ENCODE data around the gene CACFD1. TPM values are rescaled to one million over a fixed set of nuclear protein-coding genes. Genes with fewer than 3 reads are reported as not detected.

CACFD1 gene
- total and polyA plus RNA-seq, 2 donors (not counting 1 experiment from before 2014, with no cell fraction given) = 27.4 to 31.1 TPM

DNA sequence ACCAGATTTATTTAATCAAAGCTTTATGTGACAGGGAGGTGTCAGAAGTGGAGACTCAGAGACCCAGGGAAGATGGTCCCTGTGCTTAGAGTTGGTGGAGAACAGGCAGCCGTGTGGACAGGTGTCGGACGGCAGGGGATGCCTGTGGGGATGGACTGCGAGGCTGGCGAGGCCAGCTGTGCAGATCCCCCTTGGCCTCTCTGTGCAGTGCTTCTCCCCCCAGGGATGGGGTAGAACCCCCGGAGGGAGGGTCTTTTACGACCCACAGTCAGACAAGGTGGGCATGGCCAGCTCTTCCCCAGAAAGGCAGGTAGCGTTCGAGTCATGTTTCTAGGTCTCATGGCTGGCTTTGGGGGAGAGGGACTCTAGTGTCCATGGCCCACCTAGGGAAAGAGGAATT lies 23.8 kb downstream of the CACFD1 start:
- H4K20me1 ChIP-seq (ENCODE audit: control insufficient read depth, insufficient read depth, low read length, poor library complexity, severe bottlenecking) = no peaks in the 10 kb centered on the region
- Mint-ChIP-seq H3K27me3 (peaks cover 7% of the 10 kb centered on the region), H3K27ac (no peak overlapping the region), H3K4me3 (no peak overlapping the region), H3K4me1 (peaks cover 10% of the 10 kb centered on the region), H3K9me3 (ENCODE audit: insufficient read depth) (no peaks in the 10 kb centered on the region)
- ChIA-PET POLR2A (no interaction called here), CTCF (interaction anchor here (1.1 to 11.0 kb wide), 3 partner anchors 23 to 299 kb away, joined by 3 to 144 read pairs (median 3); partner anchors contain the start of gene CACFD1)
- intact Hi-C loops (cut with micrococcal nuclease) = no loop called here
- H3K27ac ChIP-seq (ENCODE audit: low read length in 2 of 2) = no peak overlapping the region
- ATAC-seq (ENCODE audit: low read depth) = no peak
- peaks cover 0 to 3% (median 0%) of the 10 kb centered on the region in 4 experiments for H3K27me3 ChIP-seq (replicated peaks in 1 of 4; ENCODE audit: control extremely low read depth in 1 of 4, control insufficient read depth in 3 of 4, insufficient read depth in 4 of 4, low read length in 3 of 4)
- no peak overlapping the region for H3K9ac ChIP-seq (ENCODE audit: low read length)
- no peaks in the 10 kb centered on the region for H3K36me3 ChIP-seq (replicated peaks in 1 of 2; ENCODE audit: control extremely low read depth in 1 of 2, control insufficient read depth in 1 of 2, extremely low read depth in 1 of 2, insufficient read depth in 2 of 2, low read length in 1 of 2)
- H3K4me1 ChIP-seq (ENCODE audit: control insufficient read depth in 2 of 2, insufficient read depth in 2 of 2, low read length in 2 of 2) = peaks cover 11 to 18% of the 10 kb centered on the region in 2 donors
- H3K4me3 ChIP-seq (ENCODE audit: control extremely low read depth in 1 of 5, extremely low read depth in 1 of 5, insufficient read depth in 1 of 5, low read depth in 2 of 5, low read length in 4 of 5) = no peak overlapping the region
- H3K9me3 ChIP-seq (ENCODE audit: control extremely low read depth in 1 of 3, control insufficient read depth in 2 of 3, insufficient read depth in 1 of 3, low read length in 2 of 3) = no peaks in the 10 kb centered on the region
- no peak for TF ChIP-seq EZH2 (IDR thresholded peaks at IDR 0.05; ENCODE audit: borderline replicate concordance, insufficient read depth, low read depth, low read length, poor library complexity, severe bottlenecking)
- TF ChIP-seq, protein P1, sequence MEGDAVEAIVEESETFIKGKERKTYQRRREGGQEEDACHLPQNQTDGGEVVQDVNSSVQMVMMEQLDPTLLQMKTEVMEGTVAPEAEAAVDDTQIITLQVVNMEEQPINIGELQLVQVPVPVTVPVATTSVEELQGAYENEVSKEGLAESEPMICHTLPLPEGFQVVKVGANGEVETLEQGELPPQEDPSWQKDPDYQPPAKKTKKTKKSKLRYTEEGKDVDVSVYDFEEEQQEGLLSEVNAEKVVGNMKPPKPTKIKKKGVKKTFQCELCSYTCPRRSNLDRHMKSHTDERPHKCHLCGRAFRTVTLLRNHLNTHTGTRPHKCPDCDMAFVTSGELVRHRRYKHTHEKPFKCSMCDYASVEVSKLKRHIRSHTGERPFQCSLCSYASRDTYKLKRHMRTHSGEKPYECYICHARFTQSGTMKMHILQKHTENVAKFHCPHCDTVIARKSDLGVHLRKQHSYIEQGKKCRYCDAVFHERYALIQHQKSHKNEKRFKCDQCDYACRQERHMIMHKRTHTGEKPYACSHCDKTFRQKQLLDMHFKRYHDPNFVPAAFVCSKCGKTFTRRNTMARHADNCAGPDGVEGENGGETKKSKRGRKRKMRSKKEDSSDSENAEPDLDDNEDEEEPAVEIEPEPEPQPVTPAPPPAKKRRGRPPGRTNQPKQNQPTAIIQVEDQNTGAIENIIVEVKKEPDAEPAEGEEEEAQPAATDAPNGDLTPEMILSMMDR (IDR thresholded peaks at IDR 0.05) = no peak
- H3K4me2 ChIP-seq (replicated peaks; ENCODE audit: low read depth, low read length, poor library complexity, severe bottlenecking) = no peak overlapping the region
- WGBS (ENCODE audit: insufficient coverage) = 96% methylated on average over 9 of the region's 9 CpGs
- DNase-seq = no peak
- H2AFZ ChIP-seq (ENCODE audit: insufficient read depth, low read depth, low read length, poor library complexity, severe bottlenecking) = no peak overlapping the region
- H3K79me2 ChIP-seq (ENCODE audit: control insufficient read depth, insufficient read depth, low read length) = peaks cover 3% of the 10 kb centered on the region

DNA sequence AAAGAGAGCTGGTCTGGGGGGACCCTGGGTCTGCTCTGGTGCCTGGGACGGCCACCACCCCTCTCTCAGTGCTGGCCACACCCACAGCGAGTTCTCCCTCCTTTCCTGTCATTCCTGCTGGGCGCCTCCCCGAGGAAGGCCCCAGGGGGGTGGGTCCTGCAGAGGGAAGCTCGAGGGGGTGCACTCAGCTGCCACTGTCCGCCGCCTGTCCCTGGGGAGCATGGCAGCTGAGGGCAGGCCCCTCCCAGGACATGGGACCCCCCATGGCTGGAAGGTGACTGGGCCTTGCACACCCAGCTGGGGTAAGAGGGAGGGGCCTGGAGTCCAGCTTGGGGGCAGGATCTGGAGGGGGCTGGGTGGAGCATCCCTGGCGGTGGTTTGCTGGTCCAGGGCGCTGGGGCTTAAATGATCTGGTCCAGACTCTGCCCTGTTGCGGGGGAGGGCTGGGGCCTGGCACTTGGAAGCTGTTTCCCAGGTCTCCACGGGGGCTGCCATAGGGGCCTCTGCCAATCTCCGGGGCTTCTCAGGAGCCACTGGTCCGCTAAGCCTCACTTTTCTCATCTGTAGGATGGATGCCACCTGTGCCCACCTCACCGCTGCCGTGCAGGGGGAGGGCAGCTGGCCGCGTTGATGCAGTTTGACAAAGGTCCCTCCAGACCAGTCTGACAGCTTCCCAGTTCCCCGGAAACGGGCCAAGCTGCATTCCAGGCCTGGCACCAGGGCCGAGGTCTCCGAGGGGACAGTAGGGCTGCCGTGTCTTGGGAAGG lies 25.1 kb downstream of the CACFD1 start:
- peaks cover 0 to 4% (median 0%) of the 10 kb centered on the region in 4 experiments for H3K27me3 ChIP-seq (replicated peaks in 1 of 4; ENCODE audit: control extremely low read depth in 1 of 4, control insufficient read depth in 3 of 4, insufficient read depth in 4 of 4, low read length in 3 of 4)
- TF ChIP-seq, protein P1 (IDR thresholded peaks at IDR 0.05) = no peak
- no peak overlapping the region for H3K27ac ChIP-seq (ENCODE audit: low read length in 2 of 2)
- 85% methylated on average over 17 of the region's 22 CpGs for WGBS (ENCODE audit: insufficient coverage)
- H3K27ac Mint-ChIP-seq = no peak overlapping the region
- CTCF ChIA-PET = interaction anchor here (0.7 to 11.0 kb wide), 10 partner anchors 8 to 300 kb away, joined by 3 to 144 read pairs (median 3); partner anchors contain the start of gene REXO4
- H3K9me3 ChIP-seq (ENCODE audit: control extremely low read depth in 1 of 3, control insufficient read depth in 2 of 3, insufficient read depth in 1 of 3, low read length in 2 of 3) = no peaks in the 10 kb centered on the region
- DNase-seq (no peak), ATAC-seq (ENCODE audit: low read depth) (no peak)
- peaks cover 5 to 12% of the 10 kb centered on the region in 2 donors for H3K4me1 ChIP-seq (ENCODE audit: control insufficient read depth in 2 of 2, insufficient read depth in 2 of 2, low read length in 2 of 2)
- POLR2A ChIA-PET = no interaction called here
- H3K4me3 Mint-ChIP-seq = no peak overlapping the region
- H2AFZ ChIP-seq (ENCODE audit: insufficient read depth, low read depth, low read length, poor library complexity, severe bottlenecking) = no peak overlapping the region
- intact Hi-C loops (cut with micrococcal nuclease) = loop anchor here (5.0 kb wide), 1 partner anchor 463 kb away; no protein-coding TSS in a partner anchor
- H3K79me2 ChIP-seq (ENCODE audit: control insufficient read depth, insufficient read depth, low read length) = no peaks in the 10 kb centered on the region
- peaks cover 15% of the 10 kb centered on the region for H3K27me3 Mint-ChIP-seq
- H3K9ac ChIP-seq (ENCODE audit: low read length) = no peak overlapping the region
- H3K4me3 ChIP-seq (ENCODE audit: control extremely low read depth in 1 of 5, extremely low read depth in 1 of 5, insufficient read depth in 1 of 5, low read depth in 2 of 5, low read length in 4 of 5) = no peak overlapping the region
- H3K4me2 ChIP-seq (replicated peaks; ENCODE audit: low read depth, low read length, poor library complexity, severe bottlenecking) = no peak overlapping the region
- H3K4me1 Mint-ChIP-seq = peaks cover 5% of the 10 kb centered on the region
- no peaks in the 10 kb centered on the region for H3K36me3 ChIP-seq (replicated peaks in 1 of 2; ENCODE audit: control extremely low read depth in 1 of 2, control insufficient read depth in 1 of 2, extremely low read depth in 1 of 2, insufficient read depth in 2 of 2, low read length in 1 of 2)
- H4K20me1 ChIP-seq (ENCODE audit: control insufficient read depth, insufficient read depth, low read length, poor library complexity, severe bottlenecking) = no peaks in the 10 kb centered on the region
- no peaks in the 10 kb centered on the region for H3K9me3 Mint-ChIP-seq (ENCODE audit: insufficient read depth)
